Hindlimb muscle (tissue), 1 donor: ENCODE data around the gene MAP3K10. TPM values are rescaled to one million over a fixed set of nuclear protein-coding genes. Genes with fewer than 3 reads are reported as not detected.
"Not testable (repeated sequence)": the region's sequence is repeated elsewhere in the genome, so short reads cannot be mapped to it uniquely, and the experiment has no call there.

Experiments
- DNase-seq: peaks from one replicate; pipeline ENCODE4 v3.0.0-alpha.2; 2013
- polyA plus RNA-seq: library from polyadenylated mRNA; unstranded; fragments of 120-200 nt; gene quantifications from one replicate; pipeline ENCODE4 v1.2.1, GENCODE V29; 2013; ENCODE audit not compliant: insufficient read length

Gene MAP3K10
- polyA plus RNA-seq, 1 donor: 12.3 TPM

- no peak for DNase-seq
These were observed 26.0 kb downstream of the MAP3K10 start for GRCh38 chr19:40217027-40217810.

GRCh38 chr19:40217934-40218890 lies 27.0 kb downstream of the MAP3K10 start, which contains the start of gene TTC9B:
Gene TTC9B, minus strand, starts transcription at chr19:40218384. Its CDS starts 3 bp downstream, at chr19:40218381.
- DNase-seq: no peak

GRCh38 chr19:40219029-40219428 lies 27.8 kb downstream of the MAP3K10 start:
- DNase-seq: not testable (repeated sequence)

GRCh38 chr19:40219721-40220276 lies 28.6 kb downstream of the MAP3K10 start:
- no peak for DNase-seq

- no peak for DNase-seq
These were observed 29.4 kb downstream of the MAP3K10 start for GRCh38 chr19:40220674-40221073.

GRCh38 chr19:40221858-40222619 lies 30.8 kb downstream of the MAP3K10 start:
- peak; percentile 80 for DNase-seq

- DNase-seq: no peak
These were observed 32.1 kb downstream of the MAP3K10 start for GRCh38 chr19:40223135-40223822.

- no peak for DNase-seq
These were observed 33.3 kb downstream of the MAP3K10 start for GRCh38 chr19:40224342-40225150.

GRCh38 chr19:40225440-40226305 lies 34.4 kb downstream of the MAP3K10 start:
- no peak for DNase-seq

- DNase-seq: no peak
These were observed 37.1 kb downstream of the MAP3K10 start for GRCh38 chr19:40228346-40228745.

GRCh38 chr19:40228863-40229262 lies 37.6 kb downstream of the MAP3K10 start:
- no peak for DNase-seq

- DNase-seq: no peak
These were observed 38.3 kb downstream of the MAP3K10 start for GRCh38 chr19:40229484-40229883.

GRCh38 chr19:40229926-40230417 lies 38.7 kb downstream of the MAP3K10 start:
- no peak for DNase-seq

GRCh38 chr19:40231057-40231456 lies 39.8 kb downstream of the MAP3K10 start:
- no peak for DNase-seq

GRCh38 chr19:40231544-40232424 lies 40.6 kb downstream of the MAP3K10 start:
- no peak for DNase-seq

- no peak for DNase-seq
These were observed 41.3 kb downstream of the MAP3K10 start for GRCh38 chr19:40232479-40232878.

GRCh38 chr19:40232949-40233810 lies 42.0 kb downstream of the MAP3K10 start:
- no peak for DNase-seq
